ENCODE data around the gene KMT2B. TPM values are rescaled to one million over a fixed set of nuclear protein-coding genes. Genes with fewer than 3 reads are reported as not detected.

KMT2B gene
- total and polyA plus RNA-seq, 2 experiments from 2014 or later, result 15.8 to 49.8 TPM

- Histone ChIP-seq H3K4me2 (peak within 1 kb of the TSS; percentile 91), H3K4me1 (ENCODE audit: insufficient read depth) (peaks cover 14% of the 10 kb centered on the region; the same call in 1 of the 2 replicates), H3K36me3 (ENCODE audit: insufficient read depth) (peaks cover under 1% of the 10 kb centered on the region; the same call in 1 of the 2 replicates), H3K4me3 (peak within 1 kb of the TSS; percentile 96), H2AFZ (no peak within 1 kb of the TSS), H3K27ac (ENCODE audit: low read depth) (peak within 1 kb of the TSS; percentile 96; the same call in 1 of the 2 replicates), H3K9me2 (ENCODE audit: insufficient read depth) (no peaks in the 10 kb centered on the region), H3K27me3 (ENCODE audit: insufficient read depth) (no peaks in the 10 kb centered on the region), H4K20me1 (replicated peaks; ENCODE audit: insufficient read depth) (no peaks in the 10 kb centered on the region), H3K79me2 (replicated peaks; ENCODE audit: insufficient read depth) (peaks cover 14% of the 10 kb centered on the region), H3F3A (replicated peaks; ENCODE audit: low read depth) (peaks cover 10% of the 10 kb centered on the region)
- Mint-ChIP-seq H3K4me3 (peak within 1 kb of the TSS; percentile 83), H3K27me3 (ENCODE audit: insufficient read depth, low read depth, poor library complexity) (peaks cover 5% of the 10 kb centered on the region), H3K9me3 (no peaks in the 10 kb centered on the region; the same call in 2 of the 3 replicates), H3K4me1 (peaks cover 19% of the 10 kb centered on the region), H3K27ac (peak within 1 kb of the TSS; percentile 51; the same call in 1 of the 2 replicates), H3K36me3 (ENCODE audit: low read depth) (peaks cover 22% of the 10 kb centered on the region)
- ATAC-seq (no peak), DNase-seq (ENCODE audit: low spot score) (no peak)
- TF ChIP-seq ZNF462 (CRISPR knock-in tag; IDR thresholded peaks at IDR 0.05) (no peak), ZNF331 (CRISPR knock-in tag; IDR thresholded peaks at IDR 0.05; ENCODE audit: low read depth) (no peak), CREB1 (CRISPR knock-in tag; IDR thresholded peaks at IDR 0.05; ENCODE audit: low read depth) (no peak), STAT1 (IDR thresholded peaks at IDR 0.05; ENCODE audit: unreplicated experiment) (no peak)
Measured at GRCh38 chr19:35742121-35742724, 24.4 kb downstream of the KMT2B start, which contains the start of gene IGFLR1. Gene IGFLR1, minus strand, starts transcription at chr19:35742452. Its CDS starts 1,272 bp downstream, at chr19:35741180.
